ENCODE results near the gene ZBTB5.

DNA sequence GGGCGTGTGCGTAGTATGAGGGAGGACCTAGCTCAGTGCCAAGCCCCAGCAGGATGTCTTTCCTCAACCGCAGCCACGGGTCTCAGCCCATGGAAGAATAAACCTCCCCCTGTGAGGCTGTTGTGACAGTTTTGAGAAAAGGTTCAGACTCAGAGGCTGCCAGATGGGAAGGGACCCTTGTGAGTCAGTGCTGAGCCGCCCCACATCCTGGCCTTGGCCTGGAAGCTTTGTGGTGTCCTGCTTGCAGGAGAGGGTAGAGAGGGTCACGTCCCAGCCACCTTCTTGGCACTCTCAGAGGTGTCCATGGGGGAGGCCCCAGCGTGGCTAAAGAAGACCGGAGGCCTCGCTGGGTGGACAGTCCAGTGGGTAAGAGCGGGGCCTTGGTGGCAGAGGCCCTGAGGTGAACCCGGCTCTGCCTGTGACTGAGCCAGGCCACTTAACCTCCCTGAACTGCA lies 39.9 kb downstream of the ZBTB5 start:
- TF ChIP-seq RFX5 (IDR thresholded peaks at IDR 0.05): no peak
- no peak for TF ChIP-seq POLR2A (IDR thresholded peaks at IDR 0.05; ENCODE audit: low read length)
- no peak for TF ChIP-seq CHD2 (IDR thresholded peaks at IDR 0.05; ENCODE audit: low read length, partially characterized antibody)
- TF ChIP-seq, protein P1, sequence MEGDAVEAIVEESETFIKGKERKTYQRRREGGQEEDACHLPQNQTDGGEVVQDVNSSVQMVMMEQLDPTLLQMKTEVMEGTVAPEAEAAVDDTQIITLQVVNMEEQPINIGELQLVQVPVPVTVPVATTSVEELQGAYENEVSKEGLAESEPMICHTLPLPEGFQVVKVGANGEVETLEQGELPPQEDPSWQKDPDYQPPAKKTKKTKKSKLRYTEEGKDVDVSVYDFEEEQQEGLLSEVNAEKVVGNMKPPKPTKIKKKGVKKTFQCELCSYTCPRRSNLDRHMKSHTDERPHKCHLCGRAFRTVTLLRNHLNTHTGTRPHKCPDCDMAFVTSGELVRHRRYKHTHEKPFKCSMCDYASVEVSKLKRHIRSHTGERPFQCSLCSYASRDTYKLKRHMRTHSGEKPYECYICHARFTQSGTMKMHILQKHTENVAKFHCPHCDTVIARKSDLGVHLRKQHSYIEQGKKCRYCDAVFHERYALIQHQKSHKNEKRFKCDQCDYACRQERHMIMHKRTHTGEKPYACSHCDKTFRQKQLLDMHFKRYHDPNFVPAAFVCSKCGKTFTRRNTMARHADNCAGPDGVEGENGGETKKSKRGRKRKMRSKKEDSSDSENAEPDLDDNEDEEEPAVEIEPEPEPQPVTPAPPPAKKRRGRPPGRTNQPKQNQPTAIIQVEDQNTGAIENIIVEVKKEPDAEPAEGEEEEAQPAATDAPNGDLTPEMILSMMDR (IDR thresholded peaks at IDR 0.05): no peak
- TF ChIP-seq, protein P2, sequence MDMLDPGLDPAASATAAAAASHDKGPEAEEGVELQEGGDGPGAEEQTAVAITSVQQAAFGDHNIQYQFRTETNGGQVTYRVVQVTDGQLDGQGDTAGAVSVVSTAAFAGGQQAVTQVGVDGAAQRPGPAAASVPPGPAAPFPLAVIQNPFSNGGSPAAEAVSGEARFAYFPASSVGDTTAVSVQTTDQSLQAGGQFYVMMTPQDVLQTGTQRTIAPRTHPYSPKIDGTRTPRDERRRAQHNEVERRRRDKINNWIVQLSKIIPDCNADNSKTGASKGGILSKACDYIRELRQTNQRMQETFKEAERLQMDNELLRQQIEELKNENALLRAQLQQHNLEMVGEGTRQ (IDR thresholded peaks at IDR 0.05): no peak
- no peak for TF ChIP-seq MYC (IDR thresholded peaks at IDR 0.05; ENCODE audit: borderline replicate concordance, low read length)

Data from A549 (cell line).